Gastrocnemius medialis (tissue), 4 donors: Measurements from ENCODE around the gene ARHGAP10. TPM values are rescaled to one million over a fixed set of nuclear protein-coding genes. Genes with fewer than 3 reads are reported as not detected.

ENCODE experiments used
- ATAC-seq, 2 donors: fragments of 150-250 bp; one replicate each; pipeline ENCODE4 v1.9.1; 2016
- DNase-seq, 2 donors: peaks; one replicate each; pipeline ENCODE4 v3.0.0-alpha.2; 2019
- H3K27ac ChIP-seq, 4 donors: fragments of 200-600 bp; sonication (generic); 1 replicate in 1 of 4; 2 replicates in 3 of 4; pipeline ENCODE4 v1.5.1; 2016 to 2018; ENCODE audit warnings: mild to moderate bottlenecking in 2 of 4, moderate library complexity in 1 of 4
- H3K27me3 ChIP-seq, 3 donors: fragments of 200-600 bp; sonication (generic) in 2 of 3; 1 replicate in 1 of 3; 2 replicates in 2 of 3; pipeline versions ENCODE4 v1.5.1 to v1.6.0; 2016 to 2019; ENCODE audit warnings: mild to moderate bottlenecking in 1 of 3, moderate library complexity in 1 of 3
- H3K36me3 ChIP-seq, 2 donors: fragments of 200-600 bp; sonication (generic) in 1 of 2; one replicate each; pipeline ENCODE4 v1.5.1; 2017 to 2018
- H3K4me1 ChIP-seq, 2 donors: fragments of 200-600 bp; sonication (generic) in 1 of 2; one replicate each; pipeline ENCODE4 v1.5.1; 2016 to 2017; ENCODE audit warnings: mild to moderate bottlenecking in 2 of 2
- H3K4me3 ChIP-seq, 4 donors: fragments of 200-600 bp; sonication (generic) in 3 of 4; 1 replicate in 1 of 4; 2 replicates in 3 of 4; pipeline ENCODE4 v1.5.1; 2016 to 2019; ENCODE audit warnings: mild to moderate bottlenecking in 2 of 4
- H3K9me3 ChIP-seq, 3 donors: fragments of 200-600 bp; sonication (generic) in 2 of 3; 1 replicate in 1 of 3; 2 replicates in 2 of 3; pipeline ENCODE4 v1.5.1; 2016 to 2019
- POLR2A ChIP-seq, 2 donors: fragments of 450-650 bp; IDR thresholded peaks; one replicate each; pipeline ENCODE4 v1.6.1; 2017; ENCODE audit warnings: antibody characterized with exemption in 2 of 2, mild to moderate bottlenecking in 2 of 2, moderate library complexity in 2 of 2
- in situ Hi-C, 4 donors: fragments of 200-750 bp; cut with MboI; loops; one replicate each; pipeline versions ENCODE4 v1.15.0 to v1.8.0; 2017; ENCODE audit warnings: low sequenced_read_pairs in 4 of 4
- intact Hi-C: fragments of 100-400 bp; cut with DNase I; formaldehyde crosslinking; loops from one replicate; pipeline ENCODE4 v1.15.1; 2023; ENCODE audit warnings: low total_unique reads
- total RNA-seq, 4 donors: library from RNA; depleted of rRNA; stranded (reverse); fragments of >200 nt; gene quantifications; one replicate each; pipeline versions ENCODE4 v1.1.0 to v1.2.3, GENCODE V29; 2016
- TF ChIP-seq, protein P1 (sequence below), 5 experiments: fragments of 450-650 bp in 3 of 5; fragments of 200-600 bp in 2 of 5; sonication (generic) in 2 of 5; IDR thresholded peaks in 4 of 5; conservative IDR thresholded peaks in 1 of 5; 1 replicate in 4 of 5; 2 replicates in 1 of 5; pipeline ENCODE4 v1.5.1; 2016 to 2019; ENCODE audit warnings: antibody characterized with exemption in 5 of 5, mild to moderate bottlenecking in 3 of 5, moderate library complexity in 3 of 5

ARHGAP10 gene
- total RNA-seq, 4 donors from 2014 or later, result 22.1 to 34.6 (median 28.0) TPM

DNA sequence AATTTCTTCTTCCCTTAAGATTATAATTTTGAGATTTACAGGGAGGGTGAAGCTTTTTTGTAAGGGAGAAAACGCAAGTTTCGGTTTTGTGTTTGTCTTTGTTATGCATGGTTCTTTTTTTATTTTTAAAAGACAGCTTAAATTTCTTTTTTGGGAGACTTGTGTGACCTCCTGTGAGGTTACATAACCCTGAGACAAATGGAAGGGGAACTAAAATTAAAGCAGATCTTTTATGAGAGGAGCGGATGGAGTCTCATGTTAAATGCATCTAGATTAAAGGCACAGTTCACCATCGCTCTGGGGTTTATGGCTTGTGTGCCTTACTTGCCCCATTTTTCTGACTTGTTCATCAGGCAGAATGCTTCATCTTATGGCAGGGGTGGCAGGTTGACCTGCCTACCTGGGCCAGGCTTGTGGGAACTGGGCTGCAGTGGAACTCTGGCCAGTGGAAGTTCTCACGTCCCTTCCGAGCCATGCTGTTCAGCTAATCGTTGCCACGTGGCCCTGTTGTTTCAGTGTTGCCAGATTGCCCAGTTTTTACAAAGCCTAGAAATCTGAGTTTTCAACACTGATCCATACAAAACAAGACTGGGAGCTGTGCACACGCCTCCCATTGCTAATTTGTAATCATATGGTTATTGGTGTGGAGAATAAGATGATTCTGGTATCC lies 291.8 kb downstream of the ARHGAP10 start:
- Histone ChIP-seq H3K36me3 (no peaks in the 10 kb centered on the region), H3K27me3 (no peaks in the 10 kb centered on the region), H3K27ac (peak overlapping the region; percentile 76 to 80 (median 77)), H3K9me3 (no peaks in the 10 kb centered on the region), H3K4me3 (peak overlapping the region; percentile 33 to 40 (median 36)), H3K4me1 (peaks cover 65 to 71% of the 10 kb centered on the region in 2 donors)
- DNase-seq (no peak), ATAC-seq (peak; percentile 37 to 53)
- in situ Hi-C loops, result no loop called here
- intact Hi-C loops, result loop anchor here (5.0 kb wide), 1 partner anchor 34 kb away; no protein-coding TSS in a partner anchor
- TF ChIP-seq POLR2A (IDR thresholded peaks at IDR 0.05), result no peak
- TF ChIP-seq, protein P1, sequence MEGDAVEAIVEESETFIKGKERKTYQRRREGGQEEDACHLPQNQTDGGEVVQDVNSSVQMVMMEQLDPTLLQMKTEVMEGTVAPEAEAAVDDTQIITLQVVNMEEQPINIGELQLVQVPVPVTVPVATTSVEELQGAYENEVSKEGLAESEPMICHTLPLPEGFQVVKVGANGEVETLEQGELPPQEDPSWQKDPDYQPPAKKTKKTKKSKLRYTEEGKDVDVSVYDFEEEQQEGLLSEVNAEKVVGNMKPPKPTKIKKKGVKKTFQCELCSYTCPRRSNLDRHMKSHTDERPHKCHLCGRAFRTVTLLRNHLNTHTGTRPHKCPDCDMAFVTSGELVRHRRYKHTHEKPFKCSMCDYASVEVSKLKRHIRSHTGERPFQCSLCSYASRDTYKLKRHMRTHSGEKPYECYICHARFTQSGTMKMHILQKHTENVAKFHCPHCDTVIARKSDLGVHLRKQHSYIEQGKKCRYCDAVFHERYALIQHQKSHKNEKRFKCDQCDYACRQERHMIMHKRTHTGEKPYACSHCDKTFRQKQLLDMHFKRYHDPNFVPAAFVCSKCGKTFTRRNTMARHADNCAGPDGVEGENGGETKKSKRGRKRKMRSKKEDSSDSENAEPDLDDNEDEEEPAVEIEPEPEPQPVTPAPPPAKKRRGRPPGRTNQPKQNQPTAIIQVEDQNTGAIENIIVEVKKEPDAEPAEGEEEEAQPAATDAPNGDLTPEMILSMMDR (IDR thresholded peaks at IDR 0.05 in 4 of 5, conservative IDR thresholded peaks at IDR 0.05 in 1 of 5), result no peak

DNA sequence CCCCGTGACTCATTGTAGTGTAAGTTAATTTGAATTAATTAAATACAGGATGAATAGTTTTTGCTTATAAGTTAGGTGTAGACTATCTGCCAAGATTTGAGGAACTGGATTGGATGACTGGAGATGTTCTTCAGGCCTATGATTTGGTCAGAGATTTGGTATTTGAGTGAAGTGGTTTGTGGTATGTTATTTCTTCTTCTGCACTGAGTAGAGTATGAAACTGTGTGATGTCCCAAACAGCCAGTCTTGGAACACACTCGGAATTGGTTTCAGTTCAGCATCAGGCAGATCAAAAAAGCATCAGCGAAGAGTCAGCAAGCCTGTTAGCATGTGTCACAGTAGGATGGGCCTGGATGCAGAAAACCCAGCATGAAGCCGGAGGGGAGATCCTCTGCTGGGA lies 294.1 kb downstream of the ARHGAP10 start:
- in situ Hi-C loops, result no loop called here
- no peak for TF ChIP-seq POLR2A (IDR thresholded peaks at IDR 0.05)
- TF ChIP-seq, protein P1 (IDR thresholded peaks at IDR 0.05 in 4 of 5, conservative IDR thresholded peaks at IDR 0.05 in 1 of 5), result no peak

DNA sequence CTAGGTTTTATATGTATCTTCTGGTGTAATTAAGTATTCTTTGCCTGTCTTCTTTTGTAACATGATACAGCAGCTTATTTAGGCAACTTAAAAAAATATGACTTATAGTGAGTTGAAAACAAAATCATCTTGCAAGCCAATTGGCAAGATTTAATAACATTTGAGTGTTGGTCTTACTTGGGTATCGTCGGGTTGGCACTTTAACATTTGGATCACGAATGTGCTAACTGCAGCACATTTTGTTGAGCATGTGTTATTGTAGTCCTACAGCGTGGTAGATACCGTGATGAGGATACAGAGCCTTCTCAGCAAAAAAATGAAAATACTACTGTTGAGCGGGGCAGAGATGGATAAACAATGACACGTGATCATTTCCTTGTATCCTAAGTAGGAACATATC lies 295.3 kb downstream of the ARHGAP10 start:
- intact Hi-C loops, result no loop called here
- no peak for ATAC-seq

More for the DNA sequence above, 294.1 kb downstream of the ARHGAP10 start:
- intact Hi-C loops, result no loop called here
- ATAC-seq (peak; percentile 44 to 50), DNase-seq (no peak)
- no peaks in the 10 kb centered on the region for H3K27me3 ChIP-seq
- no peaks in the 10 kb centered on the region for H3K36me3 ChIP-seq
- peak overlapping the region; percentile 76 to 80 (median 77) for H3K27ac ChIP-seq
- H3K4me1 ChIP-seq, result peaks cover 64 to 81% of the 10 kb centered on the region in 2 donors
- no peaks in the 10 kb centered on the region for H3K9me3 ChIP-seq
- no peak overlapping the region for H3K4me3 ChIP-seq

DNA sequence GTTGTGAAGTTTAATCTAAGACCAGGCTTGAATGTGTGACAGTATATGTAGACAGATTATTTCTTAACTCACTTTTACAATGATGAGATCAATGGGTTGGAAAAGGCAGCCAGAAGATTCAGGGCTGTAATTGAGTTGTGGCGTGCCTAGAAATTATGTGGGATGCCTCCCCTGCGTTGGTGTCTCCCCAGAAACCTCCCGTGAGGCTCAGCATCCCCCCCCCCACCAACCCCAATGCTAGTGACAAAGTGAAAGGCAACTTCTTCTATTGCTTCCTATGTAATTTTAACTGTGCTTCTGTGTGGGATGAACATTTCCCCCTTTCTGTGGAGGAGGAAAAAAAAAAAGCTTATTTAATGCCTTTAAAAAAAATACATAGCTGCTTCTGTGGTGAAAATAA lies 297.9 kb downstream of the ARHGAP10 start:
- no peaks in the 10 kb centered on the region for H3K27me3 ChIP-seq
- intact Hi-C loops, result loop anchor here (2.0 kb wide), 1 partner anchor 13 kb away; no protein-coding TSS in a partner anchor
- in situ Hi-C loops, result no loop called here
- H3K4me3 ChIP-seq, result no peak overlapping the region
- TF ChIP-seq POLR2A (IDR thresholded peaks at IDR 0.05), result no peak
- TF ChIP-seq, protein P1 (IDR thresholded peaks at IDR 0.05 in 4 of 5, conservative IDR thresholded peaks at IDR 0.05 in 1 of 5), result no peak
- H3K27ac ChIP-seq, result peak overlapping the region; percentile 51 to 76 (median 56)
- H3K9me3 ChIP-seq, result no peaks in the 10 kb centered on the region
- DNase-seq (no peak), ATAC-seq (no peak)
- no peaks in the 10 kb centered on the region for H3K36me3 ChIP-seq
- H3K4me1 ChIP-seq, result peaks cover 43 to 48% of the 10 kb centered on the region in 2 donors

More for the DNA sequence above, 295.3 kb downstream of the ARHGAP10 start:
- Histone ChIP-seq H3K4me1 (peaks cover 58 to 73% of the 10 kb centered on the region in 2 donors), H3K9me3 (no peaks in the 10 kb centered on the region), H3K27ac (peak overlapping the region; percentile 76 to 80 (median 77)), H3K27me3 (no peaks in the 10 kb centered on the region), H3K4me3 (no peak overlapping the region), H3K36me3 (no peaks in the 10 kb centered on the region)
- no peak for DNase-seq
- in situ Hi-C loops, result no loop called here
- TF ChIP-seq POLR2A (IDR thresholded peaks at IDR 0.05), result no peak
- TF ChIP-seq, protein P1 (IDR thresholded peaks at IDR 0.05 in 4 of 5, conservative IDR thresholded peaks at IDR 0.05 in 1 of 5), result no peak
